HepG2 (cell line): Measurements from ENCODE around the gene ERVH48-1. TPM values are rescaled to one million over a fixed set of nuclear protein-coding genes. Genes with fewer than 3 reads are reported as not detected.

Experiments used
- ATAC-seq: fragments of 200-7000 bp; cut with Tn5 transposase; 3 replicates; pipeline ENCODE4 v1.9.1; 2020; ENCODE audit warnings: mild to moderate bottlenecking, moderate library complexity
- BruUV-seq: library from RNA; stranded (reverse); fragments of 400-500 nt; replicated peaks from 2 replicates; lab custom pipeline; 2021; lab: Mats Ljungman, UMichigan
- CTCF ChIA-PET: fragments of 300-600 bp; formaldehyde crosslinking; extraction: SDS; loops from one replicate; lab custom pipeline; 2021; ENCODE audit warnings: low total read pairs, inconsistent platforms, low intra/inter-chr PET ratio; lab: Yijun Ruan, JAX
- POLR2A ChIA-PET: fragments of 350-600 bp; sonication (Branson Sonifier 250); formaldehyde crosslinking; loops from one replicate; lab custom pipeline; 2020; ENCODE audit warnings: antibody characterized with exemption, inconsistent platforms; lab: Yijun Ruan, JAX
- DNase-seq: peaks from one replicate; pipeline ENCODE4 v3.0.0-alpha.2; 2015; ENCODE audit warnings: low spot score
- FAIRE-seq: peaks from 3 replicates; lab custom pipeline; 2011; peaks lifted over from hg19 to GRCh38; lab: Jason Lieb, UNC
- H2AFZ ChIP-seq: one replicate; pipeline ENCODE4 v1.6.1; 2011; ENCODE audit warnings: low read length, inconsistent platforms
- H3K27ac ChIP-seq: fragments of 300-600 bp; 3 replicates; pipeline ENCODE4 v1.8.0; 2011; ENCODE audit warnings: mixed run types, mild to moderate bottlenecking, mixed read lengths, low read length, inconsistent platforms; ENCODE audit not compliant: insufficient read depth; ENCODE audit errors: extremely low read length
- H3K27me3 ChIP-seq, 2 experiments: fragments of 200-600 bp in 1 of 2; 2 replicates in 1 of 2; 3 replicates in 1 of 2; pipeline versions ENCODE4 v1.6.0 to v1.8.0; 2011; ENCODE audit warnings: low read length in 2 of 2, mild to moderate bottlenecking in 2 of 2, moderate library complexity in 2 of 2, inconsistent platforms in 1 of 2; ENCODE audit not compliant: insufficient read depth in 2 of 2, control insufficient read depth in 1 of 2
- H3K36me3 ChIP-seq, 2 experiments: fragments of 200-600 bp in 1 of 2; replicated peaks in 1 of 2; 2 replicates in 1 of 2; 3 replicates in 1 of 2; pipeline versions ENCODE4 v1.5.1 to v1.8.0; 2011; ENCODE audit warnings: low read length in 2 of 2, inconsistent platforms in 1 of 2; ENCODE audit not compliant: insufficient read depth in 2 of 2, control insufficient read depth in 1 of 2
- H3K4me1 ChIP-seq: 2 replicates; pipeline ENCODE4 v1.5.1; 2012; ENCODE audit warnings: low read length, inconsistent platforms; ENCODE audit not compliant: insufficient read depth
- H3K4me2 ChIP-seq: 2 replicates; pipeline ENCODE4 v1.6.0; 2011; ENCODE audit warnings: low read depth, low read length, inconsistent platforms
- H3K4me3 ChIP-seq, 3 experiments: fragments of 200-600 bp in 1 of 3; sonication (generic), shearing (Covaris generic) in 1 of 3; replicated peaks in 1 of 3; 2 replicates each; pipeline ENCODE4 v1.5.1; 2011 to 2016; ENCODE audit warnings: low read length in 3 of 3, inconsistent platforms in 2 of 3, low read depth in 2 of 3, mild to moderate bottlenecking in 2 of 3, control low read depth in 1 of 3, mixed read lengths in 1 of 3; ENCODE audit not compliant: insufficient read depth in 1 of 3
- H3K79me2 ChIP-seq: one replicate; pipeline ENCODE4 v1.6.1; 2011; ENCODE audit warnings: low read length, inconsistent platforms; ENCODE audit not compliant: insufficient read depth
- H3K9ac ChIP-seq: 2 replicates; pipeline ENCODE4 v1.6.0; 2011; ENCODE audit warnings: mild to moderate bottlenecking, low read depth, low read length, inconsistent platforms; ENCODE audit not compliant: insufficient read depth
- H3K9me3 ChIP-seq: 2 replicates; pipeline ENCODE4 v1.5.1; 2012; ENCODE audit warnings: mild to moderate bottlenecking, low read length
- H4K20me1 ChIP-seq: 2 replicates; pipeline ENCODE4 v1.6.0; 2011; ENCODE audit warnings: inconsistent platforms, mild to moderate bottlenecking, low read length, moderate library complexity; ENCODE audit not compliant: insufficient read depth
- ARID2 ChIP-seq: sonication (generic); formaldehyde crosslinking; IDR thresholded peaks from 2 replicates; pipeline ENCODE4 v1.8.1; 2022; ENCODE audit warnings: mild to moderate bottlenecking, missing genetic modification reagents, borderline replicate concordance
- MLLT10 ChIP-seq: sonication (generic); formaldehyde crosslinking; IDR thresholded peaks from 2 replicates; pipeline ENCODE4 v1.4.0; 2020; ENCODE audit warnings: missing genetic modification reagents
- NCOA2 ChIP-seq: sonication (generic); formaldehyde crosslinking; IDR thresholded peaks from 2 replicates; pipeline ENCODE4 v1.8.0; 2022; ENCODE audit warnings: inconsistent platforms
- PHF20 ChIP-seq: sonication (generic); formaldehyde crosslinking; IDR thresholded peaks from 2 replicates; pipeline ENCODE4 v1.5.0; 2020; ENCODE audit warnings: mild to moderate bottlenecking, missing genetic modification reagents
- PLRG1 ChIP-seq: fragments of 450-650 bp; conservative IDR thresholded peaks from 2 replicates; pipeline ENCODE4 v1.6.1; 2016
- XBP1 ChIP-seq: sonication (generic); formaldehyde crosslinking; IDR thresholded peaks from 2 replicates; pipeline ENCODE4 v1.5.0; 2020; ENCODE audit warnings: missing genetic modification reagents
- ZBTB38 ChIP-seq: sonication (generic); formaldehyde crosslinking; IDR thresholded peaks from 2 replicates; pipeline ENCODE4 v1.5.1; 2020; ENCODE audit warnings: mild to moderate bottlenecking, missing genetic modification reagents
- ZNF20 ChIP-seq: sonication (generic); formaldehyde crosslinking; IDR thresholded peaks from 2 replicates; pipeline ENCODE4 v1.4.0; 2020; ENCODE audit warnings: mild to moderate bottlenecking, moderate library complexity, missing genetic modification reagents
- WGBS: methylation state at CpG from one replicate; pipeline ENCODE4 v1.1.6; 2017; ENCODE audit warnings: low lambda C conversion rate; 5-methylcytosine and 5-hydroxymethylcytosine counted together
- in situ Hi-C: cut with HindIII; loops from 2 replicates; pipeline ENCODE4 v1.10.0; 2017; ENCODE audit warnings: low pct_unique_long_range_greater_than_20kb; ENCODE audit not compliant: extremely low pct_ligation_motif_present
- intact Hi-C: fragments of 100-400 bp; cut with micrococcal nuclease; formaldehyde crosslinking; loops from one replicate; pipeline ENCODE4 v1.10.0; 2022; ENCODE audit not compliant: unreplicated experiment
- polyA plus RNA-seq, 8 experiments: library from polyadenylated mRNA; depleted of rRNA in 3 of 8; stranded (reverse) in 7 of 8; unstranded in 1 of 8; fragments of >200 nt; fragmentation: Illumina TruSeq in 4 of 8; extraction: Trizol in 4 of 8; gene quantifications; 2 replicates each; pipeline versions ENCODE4 v1.2.1 to v1.2.3, GENCODE V29; 2011 to 2016; ENCODE audit warnings: low read depth in 4 of 8, missing spikeins in 1 of 8, mixed read lengths in 1 of 8; ENCODE audit not compliant: insufficient read depth in 1 of 8
- total RNA-seq, 5 experiments: library from RNA; depleted of rRNA; stranded (reverse); fragments of >200 nt; fragmentation: Illumina TruSeq; extraction: Trizol; gene quantifications; 2 replicates each; pipeline ENCODE4 v1.2.3, GENCODE V29; 2016; ENCODE audit warnings: low read depth in 1 of 5
- TF ChIP-seq, protein P1 (sequence below): sonication (generic); formaldehyde crosslinking; IDR thresholded peaks from 2 replicates; pipeline ENCODE4 v1.4.0; 2020; ENCODE audit warnings: missing genetic modification reagents
- TF ChIP-seq, protein P2 (sequence below): sonication (generic); formaldehyde crosslinking; IDR thresholded peaks from 2 replicates; pipeline ENCODE4 v1.8.1; 2022; ENCODE audit warnings: low read depth, mild to moderate bottlenecking, missing genetic modification reagents
- TF ChIP-seq, protein P3 (sequence below), 2 experiments: IDR thresholded peaks; 2 replicates each; pipeline ENCODE4 v1.6.1; 2011 to 2012; ENCODE audit warnings: low read length in 2 of 2, borderline replicate concordance in 1 of 2, low read depth in 1 of 2, mild to moderate bottlenecking in 1 of 2, moderate library complexity in 1 of 2
- TF ChIP-seq, protein P4 (sequence below): sonication (generic); formaldehyde crosslinking; IDR thresholded peaks from 2 replicates; pipeline ENCODE4 v1.4.0; 2020; ENCODE audit warnings: missing genetic modification reagents, borderline replicate concordance

Gene ERVH48-1
- total and polyA plus RNA-seq, 2 of the 13 experiments (the other 11 are each of a cell fraction or from before 2014, with no cell fraction given), result 1.8 TPM; not detected in 1

DNA sequence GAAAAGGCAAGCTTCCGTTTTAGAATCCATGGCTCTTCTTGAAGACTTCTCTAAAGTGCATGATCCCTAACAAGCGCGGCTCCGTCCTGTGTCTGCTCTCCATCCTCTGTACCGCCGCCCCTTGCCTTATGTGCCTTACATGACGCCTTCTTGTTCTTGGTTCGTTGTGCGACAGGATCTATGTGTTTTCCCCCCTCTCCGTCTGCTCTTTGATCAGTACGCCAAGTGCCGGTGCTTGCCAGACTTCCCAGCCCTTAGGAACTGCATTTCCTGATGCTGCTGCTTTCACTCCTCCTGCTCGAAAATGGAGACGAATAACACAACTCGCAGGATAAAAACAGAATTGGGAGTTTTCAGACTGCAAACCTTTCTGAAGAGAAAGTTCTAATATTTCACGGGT lies 19.2 kb downstream of the ERVH48-1 start:
- Histone ChIP-seq H3K4me1 (no peaks in the 10 kb centered on the region), H3K9me3 (no peaks in the 10 kb centered on the region), H3K4me2 (no peak overlapping the region), H3K79me2 (no peaks in the 10 kb centered on the region), H4K20me1 (peaks cover 3% of the 10 kb centered on the region; the same call in 1 of the 2 replicates), H3K9ac (no peak overlapping the region), H3K36me3 (peaks cover 6 to 63% of the 10 kb centered on the region in 2 experiments), H2AFZ (no peak overlapping the region), H3K4me3 (no peak overlapping the region), H3K27ac (no peak overlapping the region), H3K27me3 (no peaks in the 10 kb centered on the region)
- intact Hi-C loops, result no loop called here
- 97% methylated on average over 16 of the region's 16 CpGs for WGBS
- ATAC-seq, result no peak
- FAIRE-seq, result no peak
- CTCF ChIA-PET, result no interaction called here
- POLR2A ChIA-PET, result no interaction called here
- BruUV-seq, result no TSS peak
- DNase-seq, result no peak
- in situ Hi-C loops, result no loop called here
- TF ChIP-seq NCOA2 (CRISPR knock-in tag) (no peak), ZBTB38 (CRISPR knock-in tag) (no peak), XBP1 (no peak), MLLT10 (CRISPR knock-in tag) (no peak), PHF20 (CRISPR knock-in tag) (no peak), ARID2 (CRISPR knock-in tag) (no peak), ZNF20 (CRISPR knock-in tag) (no peak), PLRG1 (no peak)
- TF ChIP-seq, protein P1, sequence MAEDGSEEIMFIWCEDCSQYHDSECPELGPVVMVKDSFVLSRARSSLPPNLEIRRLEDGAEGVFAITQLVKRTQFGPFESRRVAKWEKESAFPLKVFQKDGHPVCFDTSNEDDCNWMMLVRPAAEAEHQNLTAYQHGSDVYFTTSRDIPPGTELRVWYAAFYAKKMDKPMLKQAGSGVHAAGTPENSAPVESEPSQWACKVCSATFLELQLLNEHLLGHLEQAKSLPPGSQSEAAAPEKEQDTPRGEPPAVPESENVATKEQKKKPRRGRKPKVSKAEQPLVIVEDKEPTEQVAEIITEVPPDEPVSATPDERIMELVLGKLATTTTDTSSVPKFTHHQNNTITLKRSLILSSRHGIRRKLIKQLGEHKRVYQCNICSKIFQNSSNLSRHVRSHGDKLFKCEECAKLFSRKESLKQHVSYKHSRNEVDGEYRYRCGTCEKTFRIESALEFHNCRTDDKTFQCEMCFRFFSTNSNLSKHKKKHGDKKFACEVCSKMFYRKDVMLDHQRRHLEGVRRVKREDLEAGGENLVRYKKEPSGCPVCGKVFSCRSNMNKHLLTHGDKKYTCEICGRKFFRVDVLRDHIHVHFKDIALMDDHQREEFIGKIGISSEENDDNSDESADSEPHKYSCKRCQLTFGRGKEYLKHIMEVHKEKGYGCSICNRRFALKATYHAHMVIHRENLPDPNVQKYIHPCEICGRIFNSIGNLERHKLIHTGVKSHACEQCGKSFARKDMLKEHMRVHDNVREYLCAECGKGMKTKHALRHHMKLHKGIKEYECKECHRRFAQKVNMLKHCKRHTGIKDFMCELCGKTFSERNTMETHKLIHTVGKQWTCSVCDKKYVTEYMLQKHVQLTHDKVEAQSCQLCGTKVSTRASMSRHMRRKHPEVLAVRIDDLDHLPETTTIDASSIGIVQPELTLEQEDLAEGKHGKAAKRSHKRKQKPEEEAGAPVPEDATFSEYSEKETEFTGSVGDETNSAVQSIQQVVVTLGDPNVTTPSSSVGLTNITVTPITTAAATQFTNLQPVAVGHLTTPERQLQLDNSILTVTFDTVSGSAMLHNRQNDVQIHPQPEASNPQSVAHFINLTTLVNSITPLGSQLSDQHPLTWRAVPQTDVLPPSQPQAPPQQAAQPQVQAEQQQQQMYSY (CRISPR knock-in tag), result no peak
- TF ChIP-seq, protein P2, sequence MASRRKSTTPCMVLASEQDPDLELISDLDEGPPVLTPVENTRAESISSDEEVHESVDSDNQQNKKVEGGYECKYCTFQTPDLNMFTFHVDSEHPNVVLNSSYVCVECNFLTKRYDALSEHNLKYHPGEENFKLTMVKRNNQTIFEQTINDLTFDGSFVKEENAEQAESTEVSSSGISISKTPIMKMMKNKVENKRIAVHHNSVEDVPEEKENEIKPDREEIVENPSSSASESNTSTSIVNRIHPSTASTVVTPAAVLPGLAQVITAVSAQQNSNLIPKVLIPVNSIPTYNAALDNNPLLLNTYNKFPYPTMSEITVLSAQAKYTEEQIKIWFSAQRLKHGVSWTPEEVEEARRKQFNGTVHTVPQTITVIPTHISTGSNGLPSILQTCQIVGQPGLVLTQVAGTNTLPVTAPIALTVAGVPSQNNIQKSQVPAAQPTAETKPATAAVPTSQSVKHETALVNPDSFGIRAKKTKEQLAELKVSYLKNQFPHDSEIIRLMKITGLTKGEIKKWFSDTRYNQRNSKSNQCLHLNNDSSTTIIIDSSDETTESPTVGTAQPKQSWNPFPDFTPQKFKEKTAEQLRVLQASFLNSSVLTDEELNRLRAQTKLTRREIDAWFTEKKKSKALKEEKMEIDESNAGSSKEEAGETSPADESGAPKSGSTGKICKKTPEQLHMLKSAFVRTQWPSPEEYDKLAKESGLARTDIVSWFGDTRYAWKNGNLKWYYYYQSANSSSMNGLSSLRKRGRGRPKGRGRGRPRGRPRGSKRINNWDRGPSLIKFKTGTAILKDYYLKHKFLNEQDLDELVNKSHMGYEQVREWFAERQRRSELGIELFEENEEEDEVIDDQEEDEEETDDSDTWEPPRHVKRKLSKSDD (CRISPR knock-in tag), result no peak
- TF ChIP-seq, protein P3, sequence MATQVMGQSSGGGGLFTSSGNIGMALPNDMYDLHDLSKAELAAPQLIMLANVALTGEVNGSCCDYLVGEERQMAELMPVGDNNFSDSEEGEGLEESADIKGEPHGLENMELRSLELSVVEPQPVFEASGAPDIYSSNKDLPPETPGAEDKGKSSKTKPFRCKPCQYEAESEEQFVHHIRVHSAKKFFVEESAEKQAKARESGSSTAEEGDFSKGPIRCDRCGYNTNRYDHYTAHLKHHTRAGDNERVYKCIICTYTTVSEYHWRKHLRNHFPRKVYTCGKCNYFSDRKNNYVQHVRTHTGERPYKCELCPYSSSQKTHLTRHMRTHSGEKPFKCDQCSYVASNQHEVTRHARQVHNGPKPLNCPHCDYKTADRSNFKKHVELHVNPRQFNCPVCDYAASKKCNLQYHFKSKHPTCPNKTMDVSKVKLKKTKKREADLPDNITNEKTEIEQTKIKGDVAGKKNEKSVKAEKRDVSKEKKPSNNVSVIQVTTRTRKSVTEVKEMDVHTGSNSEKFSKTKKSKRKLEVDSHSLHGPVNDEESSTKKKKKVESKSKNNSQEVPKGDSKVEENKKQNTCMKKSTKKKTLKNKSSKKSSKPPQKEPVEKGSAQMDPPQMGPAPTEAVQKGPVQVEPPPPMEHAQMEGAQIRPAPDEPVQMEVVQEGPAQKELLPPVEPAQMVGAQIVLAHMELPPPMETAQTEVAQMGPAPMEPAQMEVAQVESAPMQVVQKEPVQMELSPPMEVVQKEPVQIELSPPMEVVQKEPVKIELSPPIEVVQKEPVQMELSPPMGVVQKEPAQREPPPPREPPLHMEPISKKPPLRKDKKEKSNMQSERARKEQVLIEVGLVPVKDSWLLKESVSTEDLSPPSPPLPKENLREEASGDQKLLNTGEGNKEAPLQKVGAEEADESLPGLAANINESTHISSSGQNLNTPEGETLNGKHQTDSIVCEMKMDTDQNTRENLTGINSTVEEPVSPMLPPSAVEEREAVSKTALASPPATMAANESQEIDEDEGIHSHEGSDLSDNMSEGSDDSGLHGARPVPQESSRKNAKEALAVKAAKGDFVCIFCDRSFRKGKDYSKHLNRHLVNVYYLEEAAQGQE (IDR thresholded peaks at IDR 0.05; ENCODE audit: borderline replicate concordance in 1 of 2, low read depth in 1 of 2, low read length in 2 of 2), result no peak
- TF ChIP-seq, protein P4, sequence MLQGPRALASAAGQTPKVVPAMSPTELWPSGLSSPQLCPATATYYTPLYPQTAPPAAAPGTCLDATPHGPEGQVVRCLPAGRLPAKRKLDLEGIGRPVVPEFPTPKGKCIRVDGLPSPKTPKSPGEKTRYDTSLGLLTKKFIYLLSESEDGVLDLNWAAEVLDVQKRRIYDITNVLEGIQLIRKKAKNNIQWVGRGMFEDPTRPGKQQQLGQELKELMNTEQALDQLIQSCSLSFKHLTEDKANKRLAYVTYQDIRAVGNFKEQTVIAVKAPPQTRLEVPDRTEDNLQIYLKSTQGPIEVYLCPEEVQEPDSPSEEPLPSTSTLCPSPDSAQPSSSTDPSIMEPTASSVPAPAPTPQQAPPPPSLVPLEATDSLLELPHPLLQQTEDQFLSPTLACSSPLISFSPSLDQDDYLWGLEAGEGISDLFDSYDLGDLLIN (CRISPR knock-in tag), result no peak
